Stimulated activated CD8-positive, alpha-beta memory T cell treated with anti-CD3 and anti-CD28 coated beads, Interleukin-12 subunit alpha, Interleukin-12 subunit beta, amount 100 ng/mL, for 24 hours (primary cell): ENCODE data around the gene WFDC10B.
"Not testable (repeated sequence)": the region's sequence is repeated elsewhere in the genome, so short reads cannot be mapped to it uniquely, and the experiment has no call there.

Experiments
- DNase-seq: peaks from one replicate; pipeline ENCODE4 v3.0.0-alpha.2; 2020; ENCODE audit errors: extremely low read depth

WFDC10B gene

GRCh38 chr20:45704969-45705637, at the start of gene WFDC10B:
TSS of gene WFDC10B (minus strand) at chr20:45705019. CDS start at chr20:45685992, 19,027 bp downstream.
- no peak for DNase-seq

- no peak for DNase-seq
Measured at GRCh38 chr20:45752746-45753145, 47.9 kb upstream of the WFDC10B start.

- DNase-seq = no peak
Measured at GRCh38 chr20:45751721-45752120, 46.9 kb upstream of the WFDC10B start.

- no peak for DNase-seq
Measured at GRCh38 chr20:45745015-45745414, 40.2 kb upstream of the WFDC10B start.

DNA sequence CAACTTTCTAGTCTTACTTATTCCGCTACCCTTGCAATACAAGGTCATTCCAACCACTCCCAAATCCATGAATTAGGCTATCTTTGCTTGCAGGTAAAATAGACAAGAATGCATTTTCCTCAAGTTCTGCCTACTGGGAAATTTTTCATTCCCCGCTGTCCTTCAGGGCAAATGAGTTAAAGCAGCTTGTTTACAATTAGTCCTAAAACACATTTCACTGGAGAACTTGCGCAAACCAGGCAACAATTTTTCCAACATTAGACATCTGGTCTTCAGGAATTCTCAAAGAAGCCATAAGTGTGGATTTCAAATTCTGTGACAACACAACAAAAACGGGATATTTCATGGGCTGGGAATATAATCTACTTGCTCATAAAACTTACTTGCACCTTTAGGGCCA, 37.8 kb upstream of the WFDC10B start:
- DNase-seq = no peak

DNA sequence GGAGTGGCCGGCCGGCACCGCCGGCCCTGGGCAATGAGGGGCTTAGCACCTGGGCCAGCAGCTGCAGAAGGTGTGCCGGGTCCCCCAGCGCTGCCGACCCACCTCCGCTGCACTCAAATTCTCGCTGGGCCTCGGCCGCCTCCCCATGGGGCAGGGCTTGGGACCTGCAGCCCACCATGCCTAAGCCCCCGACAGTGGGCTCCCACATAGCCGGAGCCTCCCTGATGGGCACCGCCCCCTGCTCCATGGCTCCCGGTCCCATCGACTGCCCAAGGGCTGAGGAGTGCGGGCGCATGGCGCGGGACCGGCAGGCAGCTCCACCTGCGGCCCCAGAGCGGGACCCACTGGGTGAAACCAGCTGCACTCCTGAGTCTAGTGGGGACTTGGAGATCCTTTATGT, 31.2 kb upstream of the WFDC10B start:
- no peak for DNase-seq

DNA sequence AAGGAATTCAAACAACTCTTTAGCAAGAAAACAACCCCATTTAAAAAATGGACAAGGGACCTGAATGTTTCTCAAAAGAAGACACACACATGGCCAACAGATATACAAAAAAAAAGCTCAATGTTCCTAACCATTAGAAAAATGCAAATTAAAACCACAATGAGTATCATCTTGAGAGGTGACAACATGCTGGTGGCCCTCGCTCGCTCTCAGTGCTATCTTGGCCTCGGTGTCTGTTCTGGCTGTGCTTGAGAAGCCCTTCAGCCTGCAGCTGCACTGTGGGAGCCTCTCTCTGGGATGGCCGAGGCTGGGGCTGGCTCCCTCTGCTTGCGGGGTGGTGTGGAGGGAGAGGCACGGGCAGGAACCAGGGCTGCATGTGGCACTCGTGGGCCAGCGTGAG, 30.7 kb upstream of the WFDC10B start:
- DNase-seq = no peak

GRCh38 chr20:45732199-45732598, 27.4 kb upstream of the WFDC10B start:
- DNase-seq = no peak

DNA sequence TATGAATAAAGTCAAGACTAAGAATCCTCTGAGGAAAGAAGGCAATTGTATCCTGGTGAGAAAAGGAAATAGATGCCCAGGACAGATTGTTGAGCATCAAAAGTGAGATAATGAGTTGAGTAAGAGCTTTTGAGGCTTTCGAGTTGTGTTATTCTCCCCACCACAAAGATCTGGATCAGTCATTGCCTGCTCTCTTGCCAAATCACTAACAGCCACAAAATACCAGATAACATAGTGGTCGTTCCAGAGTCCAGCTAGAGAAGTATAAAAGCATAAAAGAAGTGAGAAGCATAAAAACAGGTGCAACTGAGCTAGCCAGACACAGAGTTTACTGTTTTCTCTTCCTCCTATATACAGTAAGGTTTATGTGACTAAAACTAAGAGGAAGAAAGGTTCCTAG, 22.2 kb upstream of the WFDC10B start:
- DNase-seq = no peak

DNA sequence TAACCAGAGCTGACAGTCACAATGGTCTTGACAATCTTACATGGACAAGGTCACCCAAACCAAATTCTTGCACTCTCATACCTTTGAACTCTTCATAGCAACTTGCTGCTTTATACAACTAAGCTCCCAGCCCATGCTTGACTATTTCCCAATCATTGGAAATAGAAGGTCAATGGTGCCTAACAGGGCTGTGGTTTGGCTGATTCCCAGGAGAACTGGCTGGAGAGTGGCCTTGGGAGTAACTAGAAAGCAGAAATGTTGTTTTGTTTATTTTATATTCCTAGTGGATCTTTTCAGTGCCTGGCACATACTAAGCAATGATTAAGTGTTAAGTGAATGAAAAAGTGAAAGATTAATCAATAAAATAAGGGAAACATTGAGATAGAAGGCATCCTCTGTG, 20.3 kb upstream of the WFDC10B start:
- no peak for DNase-seq

DNA sequence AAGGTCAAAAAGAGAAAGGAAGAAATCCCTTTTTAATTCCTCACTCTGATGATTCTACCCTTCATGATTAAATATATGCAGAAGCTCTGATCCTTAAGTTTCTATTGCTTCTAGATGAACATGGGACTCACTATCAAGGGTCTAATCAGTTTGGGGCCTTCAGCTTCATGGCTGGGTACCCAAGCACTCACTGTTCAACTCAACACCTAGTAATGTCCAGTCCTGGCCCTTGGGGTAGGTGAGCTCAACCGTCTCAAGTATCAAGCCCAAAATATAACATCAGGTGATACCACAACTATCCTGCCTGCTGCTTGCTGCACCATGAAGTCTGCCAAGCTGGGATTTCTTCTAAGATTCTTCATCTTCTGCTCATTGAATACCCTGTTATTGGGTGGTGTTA, 17.2 kb upstream of the WFDC10B start, which contains the start of gene SPINT4:
SPINT4 (plus strand) TSS at position 301 of the 400 bp plus-strand sequence; CDS start at position 322, 21 bp downstream.
- DNase-seq = no peak

GRCh38 chr20:45716141-45716688, 11.4 kb upstream of the WFDC10B start:
- DNase-seq = not testable (repeated sequence)

- DNase-seq = no peak
Measured at GRCh38 chr20:45701873-45702272, 2.9 kb downstream of the WFDC10B start, which contains the start of gene WFDC13. TSS of gene WFDC13 (plus strand) at chr20:45702038. CDS start at chr20:45702124, 86 bp downstream.

GRCh38 chr20:45701104-45701503, 3.7 kb downstream of the WFDC10B start:
- DNase-seq = no peak

GRCh38 chr20:45695496-45695895, 9.3 kb downstream of the WFDC10B start:
- no peak for DNase-seq

GRCh38 chr20:45693346-45693745, 11.5 kb downstream of the WFDC10B start:
- not testable (repeated sequence) for DNase-seq

DNA sequence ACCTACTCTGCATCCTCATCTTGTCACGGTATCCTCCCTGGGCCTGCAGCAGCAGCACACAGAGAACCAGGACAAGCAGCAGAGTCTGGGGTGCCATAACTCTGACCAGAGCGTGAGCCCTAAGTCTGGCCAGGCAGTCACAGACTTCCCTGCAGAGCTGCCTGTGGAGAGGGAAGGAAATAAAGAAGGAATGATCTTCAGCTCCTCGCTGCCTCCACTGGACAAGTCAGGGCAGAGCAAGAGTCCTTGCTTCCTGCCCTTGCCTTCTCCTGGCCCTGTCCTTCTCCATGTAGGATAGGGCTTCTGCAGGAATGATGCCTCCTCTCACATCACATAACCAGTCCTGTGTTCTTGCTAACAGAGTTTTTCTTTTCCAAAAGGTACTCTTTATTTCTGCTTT, 18.9 kb downstream of the WFDC10B start:
- DNase-seq = no peak

- no peak for DNase-seq
Measured at GRCh38 chr20:45679650-45680049, 25.2 kb downstream of the WFDC10B start.

DNA sequence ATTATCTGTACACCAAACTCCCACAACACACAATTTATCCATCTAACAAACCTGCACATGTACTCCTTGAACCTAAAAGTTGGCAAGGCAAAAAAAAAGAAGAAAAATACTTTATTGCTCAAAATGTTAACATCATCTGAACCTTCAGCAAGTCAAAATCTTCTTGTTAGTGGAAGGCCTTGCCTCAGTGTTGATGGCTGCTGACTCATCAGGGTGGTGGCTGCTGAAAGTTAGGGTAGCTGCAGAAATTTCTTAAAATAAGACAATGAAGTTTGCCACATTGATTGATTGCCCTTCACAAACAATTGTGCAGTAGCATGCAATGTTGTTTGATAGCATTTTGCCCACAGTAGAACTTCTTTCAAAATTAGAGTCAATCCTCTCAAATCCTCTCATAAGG, 32.1 kb downstream of the WFDC10B start:
- no peak for DNase-seq

- DNase-seq = no peak
Measured at GRCh38 chr20:45670139-45670538, 34.7 kb downstream of the WFDC10B start, which contains the start of gene WFDC11. TSS of gene WFDC11 (minus strand) at chr20:45670239. CDS start at chr20:45650600, 19,639 bp downstream.

GRCh38 chr20:45657038-45657437, 47.8 kb downstream of the WFDC10B start:
- not testable (repeated sequence) for DNase-seq

DNA sequence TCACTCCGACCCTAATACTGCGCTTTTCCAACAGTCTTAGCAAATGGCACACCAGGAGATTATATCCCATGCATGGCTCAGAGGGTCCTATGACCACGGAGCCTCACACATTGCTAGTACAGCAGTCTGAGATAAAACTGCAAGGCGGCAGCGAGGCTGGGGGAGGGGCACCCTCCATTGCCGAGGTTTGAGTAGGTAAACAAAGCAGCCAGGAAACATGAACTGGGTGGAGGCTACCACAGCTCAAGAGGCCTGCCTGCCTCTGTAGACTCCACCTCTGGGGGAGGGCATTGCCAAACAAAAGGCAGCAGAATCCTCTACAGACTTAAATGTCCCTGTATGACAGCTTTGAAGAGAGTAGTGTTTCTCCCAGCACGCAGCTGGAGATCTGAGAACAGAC, 53.1 kb downstream of the WFDC10B start:
- DNase-seq = not testable (repeated sequence)

- DNase-seq = no peak
Measured at GRCh38 chr20:45649312-45649863, 55.4 kb downstream of the WFDC10B start.
